H1 (cell line): ENCODE measurements around the gene NDUFA9.

ENCODE experiments used
- CBX8 ChIP-seq: fragments of 300-800, 300-1000 bp; sonication (generic); IDR thresholded peaks from 2 replicates; pipeline ENCODE4 v1.7.1; 2016; ENCODE audit warnings: low read depth, low read length, borderline replicate concordance
- CREB1 ChIP-seq: IDR thresholded peaks from 2 replicates; pipeline ENCODE4 v1.6.1; 2012; ENCODE audit warnings: inconsistent platforms
- CTCF ChIP-seq, 3 experiments: IDR thresholded peaks; 1 replicate in 2 of 3; 2 replicates in 1 of 3; pipeline versions ENCODE4 v1.5.1 to v1.6.1; 2011; ENCODE audit warnings: low read length in 3 of 3, mild to moderate bottlenecking in 3 of 3, inconsistent platforms in 2 of 3, low read depth in 1 of 3, moderate library complexity in 1 of 3; ENCODE audit not compliant: insufficient read depth in 1 of 3; ENCODE audit errors: control extremely low read depth in 1 of 3
- E2F6 ChIP-seq: IDR thresholded peaks from 2 replicates; pipeline ENCODE4 v1.6.1; 2012; ENCODE audit warnings: inconsistent platforms
- EP300 ChIP-seq, 2 experiments: IDR thresholded peaks; 1 replicate in 1 of 2; 2 replicates in 1 of 2; pipeline ENCODE4 v1.6.1; 2011 to 2012; ENCODE audit warnings: low read depth in 2 of 2, low read length in 2 of 2, mild to moderate bottlenecking in 2 of 2, borderline replicate concordance in 1 of 2, inconsistent platforms in 1 of 2, moderate library complexity in 1 of 2
- EZH2 ChIP-seq: fragments of 200-600 bp; sonication (generic); IDR thresholded peaks from 2 replicates; pipeline ENCODE4 v1.7.1; 2012; ENCODE audit warnings: low read depth, mild to moderate bottlenecking, moderate library complexity, low read length, inconsistent platforms; ENCODE audit not compliant: severe bottlenecking
- NANOG ChIP-seq: IDR thresholded peaks from 2 replicates; pipeline ENCODE4 v1.6.1; 2011; ENCODE audit warnings: low read length, low read depth, mild to moderate bottlenecking, inconsistent platforms; ENCODE audit not compliant: insufficient read depth, poor library complexity, severe bottlenecking
- POLR2A ChIP-seq, 2 experiments: IDR thresholded peaks; 1 replicate in 1 of 2; 2 replicates in 1 of 2; pipeline ENCODE4 v1.6.1; 2011; ENCODE audit warnings: low read depth in 2 of 2, low read length in 2 of 2, mild to moderate bottlenecking in 2 of 2; ENCODE audit errors: control extremely low read depth in 1 of 2
- RAD21 ChIP-seq, 2 experiments: IDR thresholded peaks in 1 of 2; conservative IDR thresholded peaks in 1 of 2; 2 replicates each; pipeline ENCODE4 v1.6.1; 2011; ENCODE audit warnings: low read depth in 2 of 2, low read length in 2 of 2, improper control_type of control experiment in 1 of 2, inconsistent platforms in 1 of 2, mild to moderate bottlenecking in 1 of 2, moderate library complexity in 1 of 2
- RNF2 ChIP-seq: fragments of 200-900, 300-1000 bp; sonication (generic); IDR thresholded peaks from 2 replicates; pipeline ENCODE4 v1.7.1; 2016; ENCODE audit warnings: borderline replicate concordance, low read depth, mild to moderate bottlenecking, antibody characterized with exemption, low read length; ENCODE audit not compliant: poor library complexity, severe bottlenecking; ENCODE audit errors: missing control alignments
- SIN3A ChIP-seq, 2 experiments: IDR thresholded peaks in 1 of 2; conservative IDR thresholded peaks in 1 of 2; 2 replicates each; pipeline ENCODE4 v1.6.1; 2011 to 2012; ENCODE audit warnings: low read length in 2 of 2, improper control_type of control experiment in 1 of 2, low read depth in 1 of 2, mild to moderate bottlenecking in 1 of 2
- TBP ChIP-seq: IDR thresholded peaks from 2 replicates; pipeline ENCODE4 v1.6.1; 2011; ENCODE audit warnings: low read depth, low read length, improper control_type of control experiment
- TEAD4 ChIP-seq: IDR thresholded peaks from 2 replicates; pipeline ENCODE4 v1.6.1; 2012; ENCODE audit warnings: low read depth, low read length, inconsistent platforms, mixed read lengths

- TF ChIP-seq CBX8, result no peak
- TF ChIP-seq RAD21 (IDR thresholded peaks at IDR 0.05 in 1 of 2, conservative IDR thresholded peaks at IDR 0.05 in 1 of 2; ENCODE audit: low read depth in 2 of 2, low read length in 2 of 2), result no peak
- no peak for TF ChIP-seq POLR2A (IDR thresholded peaks at IDR 0.05; ENCODE audit: control extremely low read depth in 1 of 2, low read depth in 2 of 2, low read length in 2 of 2)
- TF ChIP-seq EP300 (IDR thresholded peaks at IDR 0.05; ENCODE audit: borderline replicate concordance in 1 of 2, low read depth in 2 of 2, low read length in 2 of 2), result no peak
- TF ChIP-seq SIN3A (conservative IDR thresholded peaks at IDR 0.05 in 1 of 2, IDR thresholded peaks at IDR 0.05 in 1 of 2; ENCODE audit: low read depth in 1 of 2, low read length in 2 of 2), result no peak
- TF ChIP-seq NANOG, result no peak
- no peak for TF ChIP-seq TBP
- TF ChIP-seq CREB1, result no peak
- TF ChIP-seq CTCF (IDR thresholded peaks at IDR 0.05; ENCODE audit: control extremely low read depth in 1 of 3, insufficient read depth in 1 of 3, low read depth in 1 of 3, low read length in 3 of 3), result no peak
- no peak for TF ChIP-seq RNF2
- TF ChIP-seq E2F6, result no peak
- no peak for TF ChIP-seq EZH2
- TF ChIP-seq TEAD4, result no peak
Observed at GRCh38 chr12:4626543-4626942, 22.4 kb upstream of the NDUFA9 start.
